Myometrial cell (primary cell): ENCODE data around the gene KRTAP23-1. TPM values are rescaled to one million over a fixed set of nuclear protein-coding genes. Genes with fewer than 3 reads are reported as not detected.

Experiments
- total RNA-seq: library from RNA; depleted of rRNA; stranded (reverse); fragments of >200 nt; gene quantifications from 2 replicates; pipeline ENCODE4 v1.2.3, GENCODE V29; 2015

KRTAP23-1 gene, protein sequence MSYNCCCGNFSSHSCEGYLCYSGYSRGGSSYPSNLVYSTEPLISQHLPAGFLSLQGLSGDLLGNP
- not detected in 2 replicates for total RNA-seq

DNA sequence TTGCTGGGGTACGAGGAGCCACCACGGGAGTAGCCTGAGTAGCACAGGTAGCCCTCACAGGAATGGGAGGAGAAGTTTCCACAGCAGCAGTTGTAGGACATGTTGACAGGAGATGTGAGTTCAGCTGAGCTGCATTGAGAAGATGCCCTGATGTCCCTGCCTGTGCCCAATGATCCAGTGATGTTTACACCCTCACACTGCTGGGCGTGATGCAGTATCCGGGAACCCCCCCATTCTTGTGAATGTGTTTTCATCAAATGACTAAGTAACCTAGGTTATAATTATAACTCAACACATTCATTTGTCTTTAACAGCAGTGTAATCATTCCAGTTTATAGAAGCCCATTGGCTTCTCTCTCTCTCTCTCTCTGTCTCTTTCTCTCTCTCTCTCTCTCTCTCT, at the start of gene KRTAP23-1:
Gene KRTAP23-1 (minus strand): TSS at position 101 of the 400 bp plus-strand sequence. CDS start 0 bp downstream, at position 101.

DNA sequence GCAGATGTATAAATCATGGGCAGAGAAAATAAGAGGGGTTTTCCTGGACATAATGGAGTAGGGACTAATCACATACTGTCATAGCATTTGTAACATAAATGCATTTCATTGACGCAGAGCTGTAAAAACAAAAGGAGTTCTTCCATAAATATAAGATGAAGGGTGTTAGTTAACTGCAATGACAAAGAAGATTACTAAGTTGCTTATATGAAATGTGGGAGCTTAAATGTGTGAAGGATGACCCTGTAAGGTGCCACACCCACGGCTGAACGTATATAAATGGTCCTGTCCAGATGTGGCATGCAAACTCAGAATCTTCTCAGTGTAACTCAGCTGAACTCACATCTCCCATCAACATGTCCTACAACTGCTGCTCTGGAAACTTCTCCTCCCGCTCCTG, 47.3 kb upstream of the KRTAP23-1 start, which contains the start of gene KRTAP13-1:
Gene KRTAP13-1 (plus strand): TSS at position 301 of the 400 bp plus-strand sequence. CDS start 56 bp downstream, at position 357.

DNA sequence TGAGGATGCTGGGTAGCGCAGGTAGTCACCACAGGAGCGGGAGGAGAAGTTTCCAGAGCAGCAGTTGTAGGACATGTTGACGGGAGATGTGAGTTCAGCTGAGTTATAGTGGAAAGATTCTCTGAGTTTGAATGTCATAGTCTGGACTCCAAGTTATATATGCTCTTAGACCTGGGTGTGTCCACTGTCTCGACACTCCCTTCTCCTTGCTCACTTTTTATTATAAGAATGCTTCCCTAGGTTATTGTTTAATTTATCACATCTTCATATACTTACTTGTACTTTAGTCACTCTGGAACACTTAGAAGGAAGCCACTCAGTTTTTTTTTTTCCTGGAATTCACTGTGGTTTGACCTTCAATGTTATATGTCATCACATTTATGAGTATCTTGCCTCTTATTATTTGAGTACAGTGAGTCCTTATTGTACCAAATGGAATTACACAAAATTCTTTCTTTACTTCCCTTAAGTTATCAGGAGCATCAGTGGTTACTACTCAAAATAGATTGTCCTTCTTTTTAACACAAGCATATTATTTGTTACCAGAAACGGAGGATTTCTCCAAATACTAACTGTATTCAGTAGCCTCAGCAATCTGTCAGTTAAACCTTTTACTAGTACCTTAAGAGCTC, 23.8 kb upstream of the KRTAP23-1 start, which contains the start of gene KRTAP13-2:
Gene KRTAP13-2 (minus strand): TSS at position 133 of the 632 bp plus-strand sequence. CDS start 58 bp downstream, at position 75.

DNA sequence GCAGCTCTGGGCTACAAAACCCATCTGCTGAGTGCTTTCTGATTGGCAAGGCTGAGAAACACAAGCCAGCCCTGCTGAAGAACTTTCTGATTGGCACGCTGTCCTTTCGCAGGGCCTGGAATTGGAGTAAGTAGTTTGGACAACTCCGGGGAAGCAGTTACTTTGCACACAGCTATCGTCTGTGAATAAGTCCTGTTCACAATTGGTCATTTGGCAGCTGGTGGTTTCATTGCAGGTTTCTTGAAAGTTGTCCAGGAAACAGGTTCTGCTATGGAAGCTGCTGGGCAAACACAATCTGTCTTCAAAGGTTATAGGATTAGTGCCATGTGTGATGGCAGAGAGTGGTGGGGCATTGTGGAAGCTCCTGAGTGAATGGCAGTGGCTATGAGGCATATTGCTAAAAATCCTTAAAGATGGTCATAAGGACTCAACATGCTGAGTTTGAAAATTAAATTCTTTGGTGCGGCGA, 11.1 kb downstream of the KRTAP23-1 start, which contains the start of gene KRTAP27-1:
Gene KRTAP27-1 (minus strand): TSS at position 419 of the 469 bp plus-strand sequence. CDS start 26 bp downstream, at position 393.

DNA sequence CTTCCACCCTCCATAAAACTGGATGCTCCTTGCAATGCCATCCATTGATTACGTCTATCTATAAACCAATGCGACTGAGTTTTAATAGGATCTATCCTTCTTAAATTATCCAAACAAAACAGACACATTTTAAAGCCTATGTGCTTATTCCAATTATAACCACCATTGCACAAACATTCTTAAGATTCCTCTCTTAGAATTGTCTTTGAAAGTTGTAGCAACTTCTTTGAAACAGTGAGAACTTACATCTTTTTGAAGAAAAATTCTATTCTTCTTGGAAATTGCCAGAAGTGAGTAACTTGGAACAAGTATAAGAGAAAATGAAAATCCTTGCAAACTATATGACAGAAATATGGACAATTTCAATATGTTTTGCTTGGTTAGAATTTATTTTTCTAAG, 28.2 kb downstream of the KRTAP23-1 start, which contains the start of gene KRTAP26-1:
Gene KRTAP26-1 (minus strand): TSS at position 101 of the 400 bp plus-strand sequence. CDS start 280 bp downstream, outside the sequence.

Other genes starting within 250 kb of the KRTAP23-1 start
- not detected in 2 replicates for gene CLDN17, start 181.8 kb downstream of the KRTAP23-1 start, total RNA-seq
- gene CLDN8, start 132.5 kb downstream of the KRTAP23-1 start, total RNA-seq, result not detected in 2 replicates
- not detected in 2 replicates for gene KRTAP24-1, start 65.7 kb downstream of the KRTAP23-1 start, total RNA-seq
- gene KRTAP25-1, start 59.1 kb downstream of the KRTAP23-1 start, total RNA-seq, result not detected in 2 replicates
- gene KRTAP26-1, start 28.3 kb downstream of the KRTAP23-1 start, total RNA-seq, result not detected in 2 replicates
- not detected in 2 replicates for gene KRTAP27-1, start 10.9 kb downstream of the KRTAP23-1 start, total RNA-seq
- not detected in 2 replicates for gene KRTAP13-2, start 23.7 kb upstream of the KRTAP23-1 start, total RNA-seq
- not detected in 2 replicates for gene KRTAP13-1, start 47.4 kb upstream of the KRTAP23-1 start, total RNA-seq
- not detected in 2 replicates for gene KRTAP13-3, start 77.3 kb upstream of the KRTAP23-1 start, total RNA-seq
- gene KRTAP13-4, start 81.6 kb upstream of the KRTAP23-1 start, total RNA-seq, result not detected in 2 replicates
- not detected in 2 replicates for gene KRTAP15-1, start 91.7 kb upstream of the KRTAP23-1 start, total RNA-seq
- not detected in 2 replicates for gene KRTAP19-1, start 131.8 kb upstream of the KRTAP23-1 start, total RNA-seq
- not detected in 2 replicates for gene KRTAP19-2, start 138.8 kb upstream of the KRTAP23-1 start, total RNA-seq
- not detected in 2 replicates for gene KRTAP19-3, start 143.4 kb upstream of the KRTAP23-1 start, total RNA-seq
- gene KRTAP19-4, start 148.6 kb upstream of the KRTAP23-1 start, total RNA-seq, result not detected in 2 replicates
- gene KRTAP19-5, start 153.5 kb upstream of the KRTAP23-1 start, total RNA-seq, result not detected in 2 replicates
- not detected in 2 replicates for gene KRTAP19-6, start 193.3 kb upstream of the KRTAP23-1 start, total RNA-seq
- gene KRTAP19-7, start 212.7 kb upstream of the KRTAP23-1 start, total RNA-seq, result not detected in 2 replicates
- gene KRTAP22-2, start 241.8 kb upstream of the KRTAP23-1 start, total RNA-seq, result not detected in 2 replicates
- not detected in 2 replicates for gene KRTAP6-3, start 243.8 kb upstream of the KRTAP23-1 start, total RNA-seq